NCI-H2081 (cell line): ENCODE data around the gene FOXD4.
"Not testable (repeated sequence)": the region's sequence is repeated elsewhere in the genome, so short reads cannot be mapped to it uniquely, and the experiment has no call there.

Experiments
- DNase-seq, 2 experiments: peaks; one replicate each; lab custom pipeline; 2025; lab: John Stamatoyannopoulos, UW

The FOXD4 gene

GRCh38 chr9:93909-94308 is 24.3 kb downstream of the FOXD4 start:
- not testable (repeated sequence) for DNase-seq

- not testable (repeated sequence) for DNase-seq
Observed at GRCh38 chr9:90851-91250, 27.4 kb downstream of the FOXD4 start.

GRCh38 chr9:88396-89037 is 29.7 kb downstream of the FOXD4 start:
- DNase-seq = not testable (repeated sequence)

GRCh38 chr9:87860-88259 is 30.4 kb downstream of the FOXD4 start:
- not testable (repeated sequence) for DNase-seq

GRCh38 chr9:87105-87504 is 31.1 kb downstream of the FOXD4 start:
- DNase-seq = not testable (repeated sequence)

GRCh38 chr9:86697-87096 is 31.5 kb downstream of the FOXD4 start:
- not testable (repeated sequence) for DNase-seq

GRCh38 chr9:82932-83689 is 35.1 kb downstream of the FOXD4 start:
- DNase-seq = not testable (repeated sequence)

GRCh38 chr9:78333-78732 is 39.9 kb downstream of the FOXD4 start:
- DNase-seq = not testable (repeated sequence)

- not testable (repeated sequence) for DNase-seq
Observed at GRCh38 chr9:76389-76788, 41.8 kb downstream of the FOXD4 start.

- not testable (repeated sequence) for DNase-seq
Observed at GRCh38 chr9:73900-74525, 44.2 kb downstream of the FOXD4 start.

GRCh38 chr9:73076-73899 is 44.9 kb downstream of the FOXD4 start:
- not testable (repeated sequence) for DNase-seq
